Neutrophil (primary cell): ENCODE measurements around the gene SLC22A8.

Source experiments
- H3K27ac ChIP-seq: fragments of 200-600 bp; sonication (generic); 2 replicates; pipeline ENCODE4 v1.5.1; 2016; ENCODE audit warnings: mild to moderate bottlenecking, moderate library complexity
- H3K27me3 ChIP-seq: fragments of 200-600 bp; sonication (generic); 2 replicates; pipeline ENCODE4 v1.6.0; 2016; ENCODE audit warnings: mild to moderate bottlenecking
- H3K36me3 ChIP-seq: fragments of 200-600 bp; sonication (generic); 2 replicates; pipeline ENCODE4 v1.5.1; 2017
- H3K4me1 ChIP-seq, 2 experiments: fragments of 200-600 bp in 1 of 2; sonication (generic) in 1 of 2; 1 replicate in 1 of 2; 2 replicates in 1 of 2; pipeline versions ENCODE4 v1.5.1 to v1.6.1; 2013 to 2016; ENCODE audit warnings: low read depth in 1 of 2, low read length in 1 of 2, mild to moderate bottlenecking in 1 of 2, moderate library complexity in 1 of 2; ENCODE audit not compliant: control insufficient read depth in 1 of 2, insufficient read depth in 1 of 2
- H3K4me3 ChIP-seq, 2 experiments: fragments of 200-600 bp in 1 of 2; sonication (generic) in 1 of 2; 1 replicate in 1 of 2; 2 replicates in 1 of 2; pipeline ENCODE4 v1.5.1; 2013 to 2016; ENCODE audit warnings: low read depth in 1 of 2, low read length in 1 of 2, mild to moderate bottlenecking in 1 of 2, moderate library complexity in 1 of 2
- H3K9me3 ChIP-seq: fragments of 200-600 bp; sonication (generic); 2 replicates; pipeline ENCODE4 v1.5.1; 2016
- CTCF ChIP-seq: fragments of 200-600 bp; sonication (generic); IDR thresholded peaks from 2 replicates; pipeline ENCODE4 v1.5.1; 2016; ENCODE audit warnings: antibody characterized with exemption

Gene SLC22A8

GRCh38 chr11:62999156-62999555, 16.5 kb downstream of the SLC22A8 start:
- no peak for TF ChIP-seq CTCF
- Histone ChIP-seq H3K36me3 (no peaks in the 10 kb centered on the region), H3K27ac (no peak overlapping the region), H3K4me3 (no peak overlapping the region), H3K9me3 (no peaks in the 10 kb centered on the region), H3K4me1 (no peaks in the 10 kb centered on the region), H3K27me3 (no peaks in the 10 kb centered on the region)

GRCh38 chr11:62996271-62996670, 19.4 kb downstream of the SLC22A8 start:
- no peaks in the 10 kb centered on the region for H3K9me3 ChIP-seq
- H3K27ac ChIP-seq = no peak overlapping the region
- no peaks in the 10 kb centered on the region for H3K4me1 ChIP-seq
- peaks cover 5% of the 10 kb centered on the region for H3K27me3 ChIP-seq
- no peak overlapping the region for H3K4me3 ChIP-seq
- no peaks in the 10 kb centered on the region for H3K36me3 ChIP-seq
- no peak for TF ChIP-seq CTCF

GRCh38 chr11:62994775-62995174, 20.9 kb downstream of the SLC22A8 start:
- Histone ChIP-seq H3K27ac (no peak overlapping the region), H3K36me3 (no peaks in the 10 kb centered on the region), H3K27me3 (peaks cover 8% of the 10 kb centered on the region), H3K4me3 (no peak overlapping the region), H3K4me1 (no peaks in the 10 kb centered on the region), H3K9me3 (no peaks in the 10 kb centered on the region)
- no peak for TF ChIP-seq CTCF

- H3K27me3 ChIP-seq = peaks cover 20% of the 10 kb centered on the region
- no peaks in the 10 kb centered on the region for H3K36me3 ChIP-seq
- no peak overlapping the region for H3K4me3 ChIP-seq
- no peaks in the 10 kb centered on the region for H3K9me3 ChIP-seq
- no peak for TF ChIP-seq CTCF
- H3K4me1 ChIP-seq = no peaks in the 10 kb centered on the region
- no peak overlapping the region for H3K27ac ChIP-seq
These were observed 27.4 kb downstream of the SLC22A8 start for GRCh38 chr11:62988276-62988675.

- H3K4me1 ChIP-seq = no peaks in the 10 kb centered on the region
- no peaks in the 10 kb centered on the region for H3K9me3 ChIP-seq
- no peak overlapping the region for H3K4me3 ChIP-seq
- H3K27ac ChIP-seq = no peak overlapping the region
- no peak for TF ChIP-seq CTCF
- H3K36me3 ChIP-seq = no peaks in the 10 kb centered on the region
- H3K27me3 ChIP-seq = peaks cover 12% of the 10 kb centered on the region
These were observed 30.4 kb downstream of the SLC22A8 start for GRCh38 chr11:62985041-62985750.
